Activated CD4-positive, CD25-positive, alpha-beta regulatory T cell treated with anti-CD3 and anti-CD28 coated beads, Interleukin-2, amount 50 U/mL, for 16 hours (primary cell): ENCODE data around the gene PLCB4.

Source experiments
- DNase-seq: peaks from one replicate; pipeline ENCODE4 v3.0.0-alpha.2; 2020; ENCODE audit warnings: low read depth, low spot score

Gene PLCB4

GRCh38 chr20:9059931-9060330 lies 9.0 kb upstream of the PLCB4 start:
- no peak for DNase-seq

- no peak for DNase-seq
Measured at GRCh38 chr20:9061434-9061833, 7.5 kb upstream of the PLCB4 start.

GRCh38 chr20:9062066-9062465 lies 6.8 kb upstream of the PLCB4 start:
- DNase-seq, result no peak

- DNase-seq, result no peak
Measured at GRCh38 chr20:9066191-9066590, 2.7 kb upstream of the PLCB4 start.

- DNase-seq, result no peak
Measured at GRCh38 chr20:9068233-9068801, 570 bp upstream of the PLCB4 start.

- no peak for DNase-seq
Measured at GRCh38 chr20:9070304-9070703, 1.4 kb downstream of the PLCB4 start.

GRCh38 chr20:9071976-9072726 lies 3.3 kb downstream of the PLCB4 start:
- no peak for DNase-seq

- no peak for DNase-seq
Measured at GRCh38 chr20:9072861-9073500, 4.1 kb downstream of the PLCB4 start.

- no peak for DNase-seq
Measured at GRCh38 chr20:9075264-9076095, 6.6 kb downstream of the PLCB4 start.

- DNase-seq, result no peak
Measured at GRCh38 chr20:9076440-9076839, 7.6 kb downstream of the PLCB4 start.

- no peak for DNase-seq
Measured at GRCh38 chr20:9078826-9079731, 10.2 kb downstream of the PLCB4 start.

GRCh38 chr20:9081423-9081966 lies 12.6 kb downstream of the PLCB4 start:
- DNase-seq, result no peak

- no peak for DNase-seq
Measured at GRCh38 chr20:9082741-9083140, 13.9 kb downstream of the PLCB4 start.

- no peak for DNase-seq
Measured at GRCh38 chr20:9087531-9088217, 18.8 kb downstream of the PLCB4 start.

GRCh38 chr20:9088556-9088955 lies 19.7 kb downstream of the PLCB4 start:
- DNase-seq, result no peak

GRCh38 chr20:9092113-9092512 lies 23.2 kb downstream of the PLCB4 start:
- DNase-seq, result no peak

- no peak for DNase-seq
Measured at GRCh38 chr20:9092655-9093054, 23.8 kb downstream of the PLCB4 start.

- DNase-seq, result no peak
Measured at GRCh38 chr20:9093218-9093957, 24.5 kb downstream of the PLCB4 start.

GRCh38 chr20:9099372-9099771 lies 30.5 kb downstream of the PLCB4 start:
- DNase-seq, result no peak

GRCh38 chr20:9100691-9101090 lies 31.8 kb downstream of the PLCB4 start:
- DNase-seq, result no peak
